Stomach smooth muscle (tissue), 2 donors: ENCODE results near the gene RNF182.

Experiments used
- H3K27ac ChIP-seq: one replicate; pipeline ENCODE4 v1.7.0; 2013; ENCODE audit warnings: mild to moderate bottlenecking, low read length, inconsistent platforms
- H3K27me3 ChIP-seq, 2 donors: one replicate each; pipeline ENCODE4 v1.7.0; 2013; ENCODE audit warnings: low read length in 2 of 2; ENCODE audit not compliant: insufficient read depth in 2 of 2, control insufficient read depth in 1 of 2
- H3K36me3 ChIP-seq, 2 donors: one replicate each; pipeline ENCODE4 v1.7.0; 2013; ENCODE audit warnings: low read length in 2 of 2; ENCODE audit not compliant: control insufficient read depth in 2 of 2, insufficient read depth in 2 of 2
- H3K4me1 ChIP-seq: one replicate; pipeline ENCODE4 v1.7.0; 2013; ENCODE audit warnings: low read length; ENCODE audit not compliant: control insufficient read depth, insufficient read depth
- H3K4me3 ChIP-seq, 2 donors: one replicate each; pipeline ENCODE4 v1.7.0; 2013; ENCODE audit warnings: low read length in 2 of 2
- H3K9ac ChIP-seq, 2 donors: one replicate each; pipeline ENCODE4 v1.7.0; 2013; ENCODE audit warnings: low read length in 2 of 2, mild to moderate bottlenecking in 1 of 2
- H3K9me3 ChIP-seq, 2 donors: one replicate each; pipeline ENCODE4 v1.7.0; 2013; ENCODE audit warnings: low read length in 2 of 2; ENCODE audit not compliant: control insufficient read depth in 2 of 2
- donor health status: healthy.
- donor health status: Pancreatic carcinoma.

The RNF182 gene

GRCh38 chr6:14029605-14030004 lies 104.9 kb downstream of the RNF182 start:
- Histone ChIP-seq H3K27me3 (no peaks in the 10 kb centered on the region), H3K27ac (no peak overlapping the region), H3K4me3 (no peak overlapping the region), H3K9me3 (no peaks in the 10 kb centered on the region), H3K36me3 (no peaks in the 10 kb centered on the region), H3K9ac (no peak overlapping the region), H3K4me1 (peaks cover 4% of the 10 kb centered on the region)
